Keratinocyte (primary cell): ENCODE data around the gene RNPS1. TPM values are rescaled to one million over a fixed set of nuclear protein-coding genes. Genes with fewer than 3 reads are reported as not detected.

Experiments used
- DNase-seq: peaks from one replicate; pipeline ENCODE4 v3.0.0-alpha.2; 2011; ENCODE audit warnings: low read depth, missing footprints, low spot score
- FAIRE-seq: peaks from 2 replicates; lab custom pipeline; 2011; peaks lifted over from hg19 to GRCh38; lab: Jason Lieb, UNC
- H2AFZ ChIP-seq: 2 replicates; pipeline ENCODE4 v1.6.0; 2012; ENCODE audit warnings: low read length, control low read depth, inconsistent platforms; ENCODE audit not compliant: control insufficient read depth
- H3K27ac ChIP-seq: 2 replicates; pipeline ENCODE4 v1.5.1; 2011; ENCODE audit warnings: low read length; ENCODE audit not compliant: control insufficient read depth, insufficient read depth
- H3K27me3 ChIP-seq: 3 replicates; pipeline ENCODE4 v1.6.0; 2011; ENCODE audit warnings: low read length; ENCODE audit not compliant: control insufficient read depth, insufficient read depth; ENCODE audit errors: extremely low read depth
- H3K36me3 ChIP-seq, 2 experiments: 2 replicates in 1 of 2; 3 replicates in 1 of 2; pipeline ENCODE4 v1.5.1; 2011; ENCODE audit warnings: low read length in 2 of 2, mild to moderate bottlenecking in 1 of 2; ENCODE audit not compliant: control insufficient read depth in 2 of 2, insufficient read depth in 2 of 2; ENCODE audit errors: extremely low read depth in 1 of 2
- H3K4me1 ChIP-seq: 3 replicates; pipeline ENCODE4 v1.5.1; 2011; ENCODE audit warnings: low read length; ENCODE audit not compliant: control insufficient read depth, insufficient read depth; ENCODE audit errors: extremely low read depth
- H3K4me2 ChIP-seq: 3 replicates; pipeline ENCODE4 v1.6.0; 2011; ENCODE audit warnings: low read depth, low read length; ENCODE audit not compliant: control insufficient read depth, insufficient read depth; ENCODE audit errors: extremely low read depth
- H3K4me3 ChIP-seq, 3 experiments: fragments of 200-600 bp in 1 of 3; sonication (generic) in 1 of 3; 2 replicates in 2 of 3; 3 replicates in 1 of 3; pipeline ENCODE4 v1.5.1; 2011 to 2016; ENCODE audit warnings: low read length in 3 of 3, mild to moderate bottlenecking in 3 of 3, control low read depth in 2 of 3, inconsistent platforms in 1 of 3, low read depth in 1 of 3, mixed read lengths in 1 of 3, mixed run types in 1 of 3, moderate library complexity in 1 of 3; ENCODE audit not compliant: control insufficient read depth in 2 of 3, insufficient read depth in 2 of 3; ENCODE audit errors: extremely low read depth in 1 of 3
- H3K79me2 ChIP-seq: 2 replicates; pipeline ENCODE4 v1.6.0; 2012; ENCODE audit warnings: low read length; ENCODE audit not compliant: control insufficient read depth, insufficient read depth
- H3K9ac ChIP-seq: 3 replicates; pipeline ENCODE4 v1.6.0; 2011; ENCODE audit warnings: low read length; ENCODE audit not compliant: control insufficient read depth, insufficient read depth; ENCODE audit errors: extremely low read depth
- H3K9me1 ChIP-seq: 3 replicates; pipeline ENCODE4 v1.6.0; 2011; ENCODE audit warnings: low read length; ENCODE audit not compliant: control insufficient read depth, insufficient read depth; ENCODE audit errors: extremely low read depth
- H3K9me3 ChIP-seq: 2 replicates; pipeline ENCODE4 v1.5.1; 2012; ENCODE audit warnings: low read depth, low read length; ENCODE audit not compliant: control insufficient read depth
- H4K20me1 ChIP-seq: 3 replicates; pipeline ENCODE4 v1.6.0; 2011; ENCODE audit warnings: low read length; ENCODE audit not compliant: control insufficient read depth, insufficient read depth; ENCODE audit errors: extremely low read depth
- EZH2 ChIP-seq: IDR thresholded peaks from one replicate; pipeline ENCODE4 v1.6.1; 2012; ENCODE audit warnings: inconsistent platforms, mild to moderate bottlenecking, low read length, moderate library complexity
- dilution Hi-C: fragments of 300-500 bp; cut with MboI; formaldehyde crosslinking; loops from one replicate; pipeline ENCODE4 v1.7.0; 2020; ENCODE audit warnings: low sequenced_read_pairs; ENCODE audit not compliant: extremely low pct_ligation_motif_present
- polyA plus RNA-seq, 5 experiments: library from polyadenylated mRNA; depleted of rRNA in 3 of 5; stranded (reverse) in 3 of 5; stranded (forward) in 1 of 5; unstranded in 1 of 5; fragments of >200 nt; gene quantifications; 1 replicate in 1 of 5; 2 replicates in 3 of 5; 3 replicates in 1 of 5; pipeline versions ENCODE4 v1.2.1 to v1.2.3, GENCODE V29; 2011 to 2012; ENCODE audit warnings: missing spikeins in 2 of 5, low read depth in 1 of 5, low replicate concordance in 1 of 5
- TF ChIP-seq, protein P1 (sequence below), 3 experiments: IDR thresholded peaks in 1 of 3; conservative IDR thresholded peaks in 1 of 3; optimal IDR thresholded peaks in 1 of 3; 2 replicates in 2 of 3; 3 replicates in 1 of 3; pipeline versions ENCODE3 to v1.5.1; 2011; ENCODE audit warnings: low read length in 3 of 3, mild to moderate bottlenecking in 3 of 3, moderate library complexity in 2 of 3, control low read depth in 1 of 3, inconsistent platforms in 1 of 3; ENCODE audit not compliant: insufficient read depth in 2 of 3; ENCODE audit errors: extremely low read depth in 1 of 3

RNPS1 gene
- polyA plus RNA-seq, 1 donor (not counting 4 experiments of a cell fraction or from before 2014, with no cell fraction given), result 89.4 TPM

DNA sequence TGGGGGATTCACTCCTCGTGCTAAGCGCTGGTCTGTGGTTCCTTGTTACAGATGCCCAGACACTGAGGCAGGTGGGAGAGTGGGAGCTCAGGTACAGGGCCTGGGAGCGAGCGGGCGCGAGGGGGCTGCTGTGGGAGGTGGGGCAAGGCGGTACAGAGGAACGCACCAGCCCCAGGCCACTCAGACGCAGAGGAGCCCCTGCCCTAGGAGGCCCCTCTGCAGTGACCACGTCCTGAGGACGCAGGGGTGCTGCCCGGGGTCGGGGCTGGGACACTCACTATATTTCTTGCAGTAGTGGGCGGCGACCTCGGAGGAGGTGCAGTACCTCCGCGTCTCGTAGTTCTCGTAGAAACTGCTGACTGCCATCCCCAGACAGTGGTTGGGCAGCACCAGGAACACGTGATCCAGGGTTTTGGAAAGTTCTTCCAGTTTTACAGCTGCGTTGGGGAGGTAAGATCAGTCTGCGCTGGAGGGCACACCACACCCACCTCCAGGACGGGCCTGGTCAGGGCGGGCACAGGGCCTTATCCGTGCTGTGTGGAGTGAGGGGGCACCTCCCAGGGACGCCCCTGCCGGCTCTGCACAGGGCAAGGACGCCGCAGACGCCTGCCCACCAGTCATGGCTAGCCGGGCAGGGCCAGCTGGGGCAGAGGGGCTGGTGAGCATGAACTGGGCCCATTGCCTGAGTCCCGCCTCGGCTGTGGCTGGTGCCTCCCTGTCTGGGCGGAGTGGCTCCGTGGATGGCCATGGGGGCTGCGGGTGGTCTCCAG is 16.3 kb upstream of the RNPS1 start:
- dilution Hi-C loops, result no loop called here
- no peak overlapping the region for H3K9ac ChIP-seq
- TF ChIP-seq EZH2, result no peak
- TF ChIP-seq, protein P1, sequence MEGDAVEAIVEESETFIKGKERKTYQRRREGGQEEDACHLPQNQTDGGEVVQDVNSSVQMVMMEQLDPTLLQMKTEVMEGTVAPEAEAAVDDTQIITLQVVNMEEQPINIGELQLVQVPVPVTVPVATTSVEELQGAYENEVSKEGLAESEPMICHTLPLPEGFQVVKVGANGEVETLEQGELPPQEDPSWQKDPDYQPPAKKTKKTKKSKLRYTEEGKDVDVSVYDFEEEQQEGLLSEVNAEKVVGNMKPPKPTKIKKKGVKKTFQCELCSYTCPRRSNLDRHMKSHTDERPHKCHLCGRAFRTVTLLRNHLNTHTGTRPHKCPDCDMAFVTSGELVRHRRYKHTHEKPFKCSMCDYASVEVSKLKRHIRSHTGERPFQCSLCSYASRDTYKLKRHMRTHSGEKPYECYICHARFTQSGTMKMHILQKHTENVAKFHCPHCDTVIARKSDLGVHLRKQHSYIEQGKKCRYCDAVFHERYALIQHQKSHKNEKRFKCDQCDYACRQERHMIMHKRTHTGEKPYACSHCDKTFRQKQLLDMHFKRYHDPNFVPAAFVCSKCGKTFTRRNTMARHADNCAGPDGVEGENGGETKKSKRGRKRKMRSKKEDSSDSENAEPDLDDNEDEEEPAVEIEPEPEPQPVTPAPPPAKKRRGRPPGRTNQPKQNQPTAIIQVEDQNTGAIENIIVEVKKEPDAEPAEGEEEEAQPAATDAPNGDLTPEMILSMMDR (optimal IDR thresholded peaks at IDR 0.05 in 1 of 3, IDR thresholded peaks at IDR 0.05 in 1 of 3, conservative IDR thresholded peaks at IDR 0.05 in 1 of 3; ENCODE audit: extremely low read depth in 1 of 3, insufficient read depth in 2 of 3, low read length in 3 of 3), result no peak

DNA sequence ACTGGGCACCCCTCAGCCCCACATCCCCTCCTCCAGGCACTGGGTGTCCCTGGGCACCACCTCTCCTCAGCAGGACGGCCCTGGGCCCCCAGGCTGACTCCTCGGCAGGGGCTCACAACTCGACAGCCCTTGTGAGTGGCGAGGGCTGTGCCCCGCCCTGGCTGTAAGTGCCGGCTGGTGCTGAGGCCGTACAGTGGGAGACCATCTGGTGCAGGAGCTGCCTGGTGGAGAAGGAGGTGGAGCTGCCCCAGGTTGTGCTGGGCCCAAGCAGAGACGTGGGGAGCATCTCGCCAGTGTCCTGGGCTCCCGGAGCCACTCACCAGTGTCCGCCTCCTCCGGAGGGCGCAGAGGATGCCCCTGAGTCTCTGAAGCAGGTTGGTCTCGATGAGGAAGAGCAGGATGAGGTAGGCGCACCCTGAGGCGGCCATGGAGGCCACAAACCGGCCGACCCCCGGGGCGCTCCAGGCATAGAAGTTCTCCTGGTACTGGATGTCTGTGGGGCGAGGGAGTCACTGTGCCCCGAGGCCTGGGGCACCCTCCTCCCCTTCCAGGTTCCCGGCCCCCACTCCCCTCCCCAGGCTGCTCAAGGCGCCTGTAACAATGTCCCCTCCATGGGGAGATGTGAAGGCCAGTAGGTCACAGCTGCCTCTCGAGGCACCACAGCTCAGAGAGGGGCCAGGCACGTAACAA is 15.1 kb upstream of the RNPS1 start:
- Histone ChIP-seq H3K27me3 (peaks cover 4% of the 10 kb centered on the region), H3K4me2 (no peak overlapping the region), H3K9ac (no peak overlapping the region), H2AFZ (no peak overlapping the region), H3K9me1 (no peaks in the 10 kb centered on the region), H3K36me3 (no peaks in the 10 kb centered on the region), H4K20me1 (no peaks in the 10 kb centered on the region), H3K4me3 (no peak overlapping the region), H3K9me3 (no peaks in the 10 kb centered on the region), H3K4me1 (peaks cover 4% of the 10 kb centered on the region), H3K27ac (no peak overlapping the region), H3K79me2 (no peaks in the 10 kb centered on the region)
- DNase-seq (no peak), FAIRE-seq (no peak)
- dilution Hi-C loops, result no loop called here
- TF ChIP-seq, protein P1 (optimal IDR thresholded peaks at IDR 0.05 in 1 of 3, IDR thresholded peaks at IDR 0.05 in 1 of 3, conservative IDR thresholded peaks at IDR 0.05 in 1 of 3; ENCODE audit: extremely low read depth in 1 of 3, insufficient read depth in 2 of 3, low read length in 3 of 3), result no peak
- no peak for TF ChIP-seq EZH2

More for the DNA sequence above, 16.3 kb upstream of the RNPS1 start:
- FAIRE-seq, result no peak
- Histone ChIP-seq H3K36me3 (no peaks in the 10 kb centered on the region), H3K27me3 (peaks cover 4% of the 10 kb centered on the region), H3K4me2 (peak overlapping the region; percentile 41), H3K4me1 (peaks cover 4% of the 10 kb centered on the region), H2AFZ (peak overlapping the region; percentile 62), H3K27ac (no peak overlapping the region), H4K20me1 (no peaks in the 10 kb centered on the region), H3K4me3 (no peak overlapping the region), H3K79me2 (no peaks in the 10 kb centered on the region), H3K9me3 (no peaks in the 10 kb centered on the region), H3K9me1 (no peaks in the 10 kb centered on the region)
- no peak for DNase-seq
